GM18861 (cell line): ENCODE data around the gene AOAH.
"Not testable (repeated sequence)": the region's sequence is repeated elsewhere in the genome, so short reads cannot be mapped to it uniquely, and the experiment has no call there.

Source experiments
- ATAC-seq: cut with Tn5 transposase; IDR thresholded peaks from one replicate; pipeline ENCODE4 v1.9.1; 2021; ENCODE audit not compliant: unreplicated experiment

AOAH gene

DNA sequence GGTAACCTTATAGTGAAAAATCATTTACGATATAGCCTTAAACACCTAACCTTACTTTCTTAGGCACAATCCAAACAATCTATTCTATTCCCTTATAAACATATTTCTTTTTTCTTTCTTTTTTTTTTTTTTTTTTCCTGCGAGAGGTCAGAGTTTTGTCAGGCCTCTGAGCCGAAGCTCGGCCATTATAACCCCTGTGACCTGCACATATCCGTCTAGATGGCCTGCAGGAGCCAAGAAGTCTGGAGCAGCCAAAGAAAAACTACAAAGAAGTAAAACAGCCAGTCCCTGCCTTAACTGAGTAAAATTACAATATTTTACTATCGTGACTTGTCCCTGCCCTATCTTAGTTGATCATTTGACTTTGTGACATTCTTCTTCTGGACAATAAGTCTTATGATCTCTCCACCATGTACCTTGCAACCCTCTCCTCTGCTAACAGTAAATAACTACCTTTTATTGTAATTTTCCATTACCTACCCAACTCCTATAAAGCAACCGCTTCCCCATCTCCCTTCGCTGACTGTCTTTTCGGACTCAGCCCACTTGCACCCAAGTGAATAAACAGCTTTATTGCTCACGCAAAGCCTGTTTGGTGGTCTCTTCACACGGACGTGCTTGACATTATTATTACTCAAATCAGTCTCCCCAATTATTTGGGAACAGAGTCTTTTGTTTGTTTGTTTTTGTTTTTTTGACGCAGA lies 64.5 kb downstream of the AOAH start:
- ATAC-seq, result no peak

DNA sequence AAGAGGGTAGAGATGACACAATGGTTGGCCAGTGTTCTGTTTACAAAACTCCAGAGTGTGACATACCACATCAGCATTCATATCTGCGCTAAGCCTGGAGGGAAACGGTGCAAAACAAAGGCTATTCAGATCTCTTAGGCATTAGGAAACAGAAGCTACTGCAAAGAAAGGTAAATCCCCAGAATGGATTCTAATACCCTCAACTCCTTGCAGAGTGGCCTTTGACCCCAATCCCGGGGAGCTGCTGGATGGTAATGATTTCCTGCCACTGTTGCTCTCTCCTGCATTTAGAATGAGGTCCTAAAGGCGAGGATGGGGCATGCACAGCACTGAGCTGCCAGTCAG lies 65.2 kb downstream of the AOAH start:
- no peak for ATAC-seq

DNA sequence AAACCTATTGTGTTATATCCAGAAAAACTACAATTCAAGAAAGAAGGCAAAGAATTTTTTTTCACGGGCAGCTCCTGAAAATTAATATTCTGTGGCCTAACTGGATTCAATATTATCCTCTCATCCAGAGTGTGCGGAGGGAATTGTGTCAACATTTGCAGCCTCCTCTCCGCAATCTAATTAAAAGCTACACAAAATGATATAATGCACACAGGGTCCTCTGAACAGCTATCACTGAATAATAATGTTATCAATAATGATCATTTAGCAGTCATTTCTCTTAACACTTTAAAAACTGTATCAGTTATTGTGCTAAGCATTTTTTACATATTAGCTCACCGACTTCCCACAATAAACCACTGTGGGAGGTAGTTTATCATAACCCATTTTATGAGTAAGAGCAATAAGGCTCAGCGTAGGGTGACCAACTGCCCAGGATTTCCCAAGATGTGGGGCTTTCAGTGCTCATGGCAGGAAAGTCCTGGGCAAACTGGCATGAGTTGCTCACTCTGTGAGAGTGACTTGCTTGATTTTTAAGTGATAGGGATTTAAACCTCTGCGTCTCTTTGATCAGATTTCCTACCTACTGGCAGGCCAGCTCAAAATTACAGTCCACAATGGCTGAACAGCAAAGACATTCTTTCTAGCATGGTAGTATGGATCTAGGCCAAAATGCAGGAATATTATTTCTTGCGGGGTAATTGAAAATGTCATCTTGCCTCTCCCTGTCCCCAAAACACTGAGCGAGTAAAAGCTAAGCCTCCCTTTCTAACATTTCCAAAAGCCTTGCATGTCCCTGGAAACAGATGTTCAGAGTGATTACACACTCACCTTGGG lies 65.7 kb downstream of the AOAH start:
- ATAC-seq, result no peak

DNA sequence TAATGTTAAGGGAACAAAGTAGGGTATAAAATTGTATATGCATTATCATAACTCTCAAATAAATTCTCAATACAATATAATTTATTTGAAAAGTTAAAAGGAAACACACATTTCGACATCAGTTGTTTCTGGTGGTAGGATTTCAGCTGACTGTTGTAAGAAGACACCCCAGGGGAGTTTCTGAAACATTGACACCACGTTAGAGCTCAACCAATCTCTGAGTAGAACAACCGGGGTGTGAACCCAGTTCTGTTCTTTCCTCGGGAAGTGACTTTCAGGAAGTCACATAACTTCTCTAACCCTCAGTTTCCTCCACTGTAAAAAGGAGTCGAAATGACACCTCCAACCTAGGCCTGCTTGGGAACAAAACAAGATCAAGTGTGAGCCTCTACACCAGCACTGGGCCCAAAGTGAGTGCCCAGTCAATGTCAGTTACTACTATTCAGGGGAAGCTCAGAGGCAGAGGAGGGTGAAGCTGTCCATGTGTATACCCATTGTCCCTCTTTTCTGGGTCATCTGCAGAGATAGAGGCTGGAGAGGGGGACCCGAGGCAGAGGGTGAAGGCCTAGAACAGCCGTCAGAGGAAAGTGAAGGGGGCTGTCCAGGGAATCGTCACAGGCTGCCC lies 67.1 kb downstream of the AOAH start:
- no peak for ATAC-seq

DNA sequence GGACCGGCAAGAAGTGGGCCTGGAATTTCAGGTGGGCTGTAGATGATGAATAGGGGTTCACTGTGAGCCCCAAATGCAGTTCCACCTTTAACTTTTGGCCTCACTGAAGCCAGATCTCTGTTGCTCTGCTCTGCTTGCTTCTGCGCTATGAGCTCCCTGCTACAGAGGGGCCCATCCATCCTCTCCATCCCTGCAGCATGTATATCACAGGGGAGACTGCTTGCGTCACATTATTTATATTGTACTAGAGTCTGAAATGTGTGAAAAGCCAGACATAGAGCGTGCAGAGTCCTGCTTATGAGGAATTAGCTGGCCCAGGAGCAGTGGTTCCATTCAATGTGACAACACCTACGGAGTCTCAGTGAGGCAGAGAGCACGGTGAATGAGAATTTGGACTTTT lies 69.9 kb downstream of the AOAH start:
- no peak for ATAC-seq

DNA sequence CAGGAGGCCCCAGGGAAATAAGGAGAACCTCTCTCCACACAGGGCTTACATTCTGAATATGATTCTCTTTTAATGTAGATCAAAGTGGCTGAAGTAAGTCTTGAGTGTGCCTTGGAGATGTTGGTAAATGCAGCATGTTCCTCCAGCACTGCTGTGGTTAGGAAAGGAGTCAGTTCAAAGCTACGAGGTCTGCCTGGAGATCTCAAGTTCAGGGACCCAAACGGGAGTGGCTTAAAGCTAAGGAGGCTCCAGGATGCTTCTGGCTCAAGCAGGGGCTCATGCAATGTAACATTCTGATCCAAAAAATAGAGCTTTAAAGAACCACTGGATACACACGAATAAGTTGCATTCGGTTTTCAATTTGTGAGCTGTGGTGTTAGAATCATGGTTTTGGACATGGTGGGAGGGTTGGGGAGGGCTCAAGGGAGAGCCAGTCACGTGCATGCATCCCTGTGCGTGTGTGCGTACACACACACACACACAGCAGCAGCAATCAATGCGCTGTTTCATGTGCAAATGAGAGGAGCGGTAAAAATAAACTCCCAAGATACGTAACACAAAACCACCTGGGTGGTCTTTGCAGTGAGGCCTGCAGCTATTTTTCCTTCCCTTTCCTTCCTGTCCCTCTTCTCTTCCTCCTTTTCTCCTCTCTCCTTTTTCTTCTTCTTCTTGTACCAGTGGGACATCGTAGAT lies 70.5 kb downstream of the AOAH start:
- no peak for ATAC-seq

DNA sequence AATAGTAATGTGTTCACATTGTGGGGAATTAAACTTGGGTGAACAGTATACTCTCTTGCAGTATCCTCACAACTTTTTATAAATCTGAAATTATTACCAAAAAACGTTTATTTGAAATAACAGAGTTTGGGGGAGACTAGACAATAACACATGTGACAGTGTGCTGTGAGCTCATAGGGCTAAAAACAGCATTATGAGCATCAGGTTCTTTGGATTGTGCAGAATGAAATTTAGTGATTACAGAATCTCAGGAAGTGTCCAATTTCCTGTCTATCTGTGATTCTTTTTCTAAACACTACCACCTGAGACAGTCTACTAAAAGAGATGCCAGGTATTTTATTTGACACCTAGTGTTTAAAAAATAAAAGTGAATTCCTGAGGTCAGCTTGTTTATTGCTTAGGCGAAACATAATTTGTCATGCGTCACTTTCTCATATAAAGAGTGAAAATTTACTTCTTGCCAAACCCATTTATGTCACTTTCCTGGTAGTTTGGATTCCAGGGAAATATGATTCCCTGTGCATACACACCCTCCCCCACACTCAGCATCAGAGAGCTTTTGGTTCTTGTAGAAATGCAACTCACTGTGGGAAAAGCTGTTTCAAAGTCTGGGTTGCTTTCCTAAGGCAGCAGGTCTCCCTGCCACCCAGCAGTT lies 71.2 kb downstream of the AOAH start:
- no peak for ATAC-seq

DNA sequence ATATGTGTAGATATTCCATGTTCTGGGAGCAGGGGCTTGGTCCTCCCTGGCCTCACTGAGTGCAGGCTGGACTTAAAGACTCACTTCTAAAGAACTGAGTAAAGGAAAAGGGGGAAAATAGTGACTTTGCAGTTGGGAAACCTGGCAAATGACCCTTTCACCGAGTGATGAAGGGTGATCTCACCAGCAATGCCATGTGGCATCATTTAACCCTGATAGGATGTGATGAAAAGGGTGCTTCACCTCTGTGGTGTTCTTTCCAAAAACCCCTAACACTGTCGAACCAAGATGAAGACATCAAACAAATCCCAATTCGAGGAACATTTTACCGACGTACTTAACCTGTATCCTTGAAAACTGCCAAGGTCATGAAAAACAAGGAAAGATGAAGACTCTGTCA lies 71.9 kb downstream of the AOAH start:
- ATAC-seq, result no peak

DNA sequence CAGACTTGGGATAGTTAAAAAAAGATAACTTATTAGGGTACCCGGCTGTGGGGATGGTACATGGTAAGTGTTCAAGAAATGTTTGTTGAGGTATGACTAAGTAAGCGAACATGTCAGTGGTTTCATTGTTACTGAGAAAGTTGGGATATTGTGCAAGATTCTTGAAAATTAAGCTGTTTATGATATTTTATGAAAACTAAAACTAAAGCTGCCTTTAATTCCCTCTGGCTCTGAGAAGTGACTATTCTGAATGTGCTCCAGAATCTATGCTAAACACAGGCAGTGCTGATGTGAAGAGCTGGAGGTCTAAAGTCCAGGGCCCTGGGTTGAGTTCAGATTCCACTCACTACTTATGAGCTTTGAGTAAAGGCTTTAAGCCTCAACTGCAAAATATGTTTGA lies 72.9 kb downstream of the AOAH start:
- ATAC-seq, result no peak

DNA sequence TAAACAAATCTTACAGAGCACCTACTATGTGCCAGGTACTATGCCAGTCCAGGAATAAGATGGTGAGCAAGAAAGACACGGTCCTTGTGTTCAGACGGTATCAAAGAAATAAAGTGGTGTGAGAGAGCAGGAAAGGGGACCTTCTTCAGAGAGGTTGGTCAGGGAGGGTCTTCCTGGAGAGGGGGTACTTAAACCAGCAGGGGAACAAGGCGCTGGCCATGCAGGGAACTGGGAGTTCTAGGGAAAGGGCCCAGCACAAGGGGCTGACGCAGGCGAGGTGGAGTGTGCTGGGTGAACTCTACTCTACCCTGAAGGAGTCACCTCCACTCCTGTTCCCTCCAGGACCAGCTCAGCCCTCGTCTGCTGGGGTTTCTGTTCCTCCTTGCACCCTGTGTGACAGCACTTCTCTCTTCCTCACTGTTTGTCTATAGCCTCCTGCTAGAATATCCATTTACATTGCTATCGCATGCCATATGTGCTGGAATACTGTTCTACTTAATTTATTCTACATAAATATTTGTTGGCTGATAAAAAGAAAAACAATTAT lies 73.5 kb downstream of the AOAH start:
- ATAC-seq, result no peak

DNA sequence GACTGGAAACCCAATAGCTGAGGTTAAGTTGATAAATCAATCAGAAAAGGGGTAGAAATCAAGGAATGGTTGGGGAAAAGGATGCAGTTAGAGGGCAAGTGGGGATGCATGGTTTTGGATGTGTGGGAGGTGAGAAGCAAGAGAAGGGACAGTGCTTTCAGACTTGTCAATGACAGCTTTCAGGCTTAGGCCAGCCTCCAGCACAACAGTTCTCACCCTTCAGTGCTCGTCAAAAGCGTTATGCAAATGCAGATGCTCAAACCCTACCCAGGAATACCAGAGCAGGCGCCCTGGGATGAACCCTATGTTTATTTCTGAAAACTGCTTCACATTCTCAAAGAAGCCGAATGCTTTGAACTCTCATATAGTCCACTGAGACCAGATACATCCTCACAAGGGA lies 74.0 kb downstream of the AOAH start:
- no peak for ATAC-seq

DNA sequence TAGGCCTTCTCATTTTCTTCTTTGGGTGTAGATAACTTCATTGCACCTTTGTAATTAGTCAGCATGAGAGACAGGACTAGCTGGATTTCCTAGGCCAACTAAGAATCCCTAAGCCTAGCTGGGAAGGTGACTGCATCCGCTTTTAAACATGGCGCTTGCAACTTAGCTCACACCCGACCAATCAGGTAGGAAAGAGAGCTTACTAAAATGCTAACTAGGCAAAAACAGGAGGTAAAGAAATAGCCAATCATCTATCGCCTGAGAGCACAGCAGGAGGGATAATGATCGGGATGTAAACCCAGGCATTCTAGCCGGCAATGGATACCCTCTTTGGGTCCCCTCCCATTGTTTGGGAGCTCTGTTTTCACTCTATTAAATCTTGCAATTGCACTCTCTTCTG lies 75.0 kb downstream of the AOAH start:
- not testable (repeated sequence) for ATAC-seq

DNA sequence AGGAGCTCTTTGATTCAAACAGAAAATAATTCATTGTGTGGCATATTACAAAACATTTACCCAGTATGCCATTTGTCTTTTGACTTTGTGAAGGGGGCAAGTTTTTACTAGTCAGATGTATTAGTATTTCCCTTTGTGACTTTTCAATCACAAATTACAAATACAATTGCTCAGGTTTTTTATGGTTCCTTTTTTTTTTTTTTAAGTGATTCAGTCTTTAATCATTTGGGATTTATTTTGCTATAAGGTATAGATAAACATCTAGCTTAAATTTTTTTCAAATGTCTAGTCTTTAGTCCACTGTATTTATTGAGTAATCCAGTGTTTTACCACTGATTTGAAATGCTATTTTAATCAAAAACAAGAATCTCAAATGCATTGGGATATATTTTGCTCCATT lies 75.9 kb downstream of the AOAH start:
- no peak for ATAC-seq

DNA sequence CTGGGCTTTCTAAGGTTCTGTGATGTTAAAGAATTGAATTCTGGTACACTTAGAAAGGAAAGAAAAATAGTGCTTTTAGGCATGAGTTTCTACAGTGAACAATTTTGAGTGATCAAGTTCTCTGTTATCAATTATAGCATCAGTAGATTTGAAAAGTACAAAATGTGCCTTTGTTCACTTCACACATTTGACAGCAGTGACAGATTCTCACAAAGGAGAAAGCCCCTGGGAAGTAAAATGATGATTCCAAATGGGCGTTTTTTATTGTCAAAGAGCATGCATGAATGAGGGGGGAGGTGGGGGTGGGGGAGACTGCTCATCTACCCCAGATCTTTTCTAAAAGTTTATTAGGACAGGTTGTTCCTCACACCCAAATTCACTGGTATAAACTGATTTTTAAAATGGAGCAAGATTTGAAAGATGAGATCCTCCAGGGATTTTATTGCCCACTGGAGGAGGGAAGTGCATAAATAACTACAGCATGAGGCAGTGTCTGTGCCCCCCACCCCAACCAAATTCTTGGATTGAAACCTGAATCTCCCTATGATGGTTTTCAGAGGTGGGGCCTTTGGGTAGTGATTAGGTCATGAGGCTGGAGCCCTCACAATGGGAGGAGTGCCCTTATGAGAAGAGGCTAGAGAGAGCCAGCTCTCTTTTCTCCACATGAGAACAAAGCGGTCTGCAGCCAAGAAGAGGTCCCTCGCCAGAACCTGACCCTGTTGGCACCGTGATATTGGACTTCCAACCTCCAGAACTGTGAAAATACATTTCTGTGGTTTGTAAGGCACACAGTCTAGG lies 79.5 kb downstream of the AOAH start:
- ATAC-seq, result no peak

DNA sequence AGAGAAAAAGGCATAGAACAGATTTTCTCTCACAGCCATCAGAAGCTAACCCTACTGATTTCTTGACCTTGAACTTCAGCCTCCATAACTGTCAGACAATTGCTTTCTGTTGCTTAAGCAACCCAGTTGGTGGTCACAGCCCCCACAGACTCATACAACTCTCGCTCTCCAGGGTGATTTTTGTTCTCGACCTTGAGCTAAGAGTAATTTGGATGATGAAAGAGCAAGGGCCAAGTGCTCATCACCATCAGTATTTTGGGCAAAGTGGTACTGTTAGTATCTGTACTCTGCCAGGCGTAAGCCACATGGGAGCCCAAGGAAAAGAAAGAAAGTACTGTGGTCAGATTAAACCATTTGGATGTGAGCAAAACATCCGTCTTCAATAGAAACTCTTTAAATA lies 81.9 kb downstream of the AOAH start:
- no peak for ATAC-seq

DNA sequence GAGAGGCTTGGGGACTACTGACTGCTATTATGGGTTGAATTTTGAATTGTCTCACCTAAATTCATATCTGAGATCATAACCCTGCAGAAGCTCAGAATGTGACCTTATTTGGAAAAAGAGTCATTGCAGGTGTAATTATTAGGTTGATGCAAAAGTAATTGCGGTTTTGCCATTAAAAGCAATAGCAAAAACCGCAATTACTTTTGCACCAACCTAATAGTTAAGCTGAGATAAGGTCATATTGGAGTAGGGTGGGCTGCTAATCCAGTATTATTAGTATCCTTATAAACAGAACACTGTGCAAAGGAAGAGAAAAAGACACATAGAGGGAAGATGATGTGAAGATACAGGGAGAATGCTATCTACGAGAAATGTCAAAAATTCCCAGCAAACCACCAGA lies 82.3 kb downstream of the AOAH start:
- ATAC-seq, result no peak

DNA sequence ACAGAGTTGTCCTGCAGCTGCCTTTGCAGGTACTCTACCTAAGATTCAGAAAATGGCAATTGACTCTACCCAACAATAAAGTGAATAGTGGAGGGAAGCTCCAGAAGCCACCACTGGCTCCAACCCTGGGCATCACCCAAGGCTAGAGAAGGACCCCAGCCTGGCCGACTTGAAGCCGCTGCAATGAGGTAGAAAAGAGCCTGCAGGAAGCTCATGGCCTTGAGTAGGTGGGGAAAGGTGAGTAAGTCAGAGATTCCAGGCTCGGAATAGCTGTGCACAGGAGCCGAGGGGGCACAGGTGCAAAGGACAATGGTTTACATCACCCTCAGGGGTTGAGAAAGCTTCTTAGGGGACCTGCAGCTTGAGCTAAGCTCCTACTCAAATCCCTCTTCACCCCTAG lies 83.6 kb downstream of the AOAH start:
- ATAC-seq, result no peak

DNA sequence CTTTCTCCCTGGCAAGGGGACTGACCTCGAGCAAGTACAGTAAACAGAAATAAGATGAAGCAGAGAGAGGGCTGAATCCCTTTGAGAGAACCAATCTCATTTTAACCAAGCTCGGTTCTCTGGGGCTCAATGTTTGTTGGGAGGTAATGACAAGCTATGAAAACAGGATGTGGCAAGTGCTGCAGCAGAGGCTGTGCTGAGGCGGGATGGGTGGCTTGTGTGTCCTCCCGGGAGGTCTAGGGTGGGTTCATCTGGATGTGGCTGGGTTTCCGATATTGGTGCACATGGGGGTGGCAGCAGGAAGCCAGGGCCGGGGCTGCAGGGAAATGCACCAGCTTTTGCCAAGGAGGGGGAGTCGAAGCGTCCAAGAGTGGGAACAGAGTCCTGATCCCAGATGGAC lies 84.5 kb downstream of the AOAH start:
- no peak for ATAC-seq

DNA sequence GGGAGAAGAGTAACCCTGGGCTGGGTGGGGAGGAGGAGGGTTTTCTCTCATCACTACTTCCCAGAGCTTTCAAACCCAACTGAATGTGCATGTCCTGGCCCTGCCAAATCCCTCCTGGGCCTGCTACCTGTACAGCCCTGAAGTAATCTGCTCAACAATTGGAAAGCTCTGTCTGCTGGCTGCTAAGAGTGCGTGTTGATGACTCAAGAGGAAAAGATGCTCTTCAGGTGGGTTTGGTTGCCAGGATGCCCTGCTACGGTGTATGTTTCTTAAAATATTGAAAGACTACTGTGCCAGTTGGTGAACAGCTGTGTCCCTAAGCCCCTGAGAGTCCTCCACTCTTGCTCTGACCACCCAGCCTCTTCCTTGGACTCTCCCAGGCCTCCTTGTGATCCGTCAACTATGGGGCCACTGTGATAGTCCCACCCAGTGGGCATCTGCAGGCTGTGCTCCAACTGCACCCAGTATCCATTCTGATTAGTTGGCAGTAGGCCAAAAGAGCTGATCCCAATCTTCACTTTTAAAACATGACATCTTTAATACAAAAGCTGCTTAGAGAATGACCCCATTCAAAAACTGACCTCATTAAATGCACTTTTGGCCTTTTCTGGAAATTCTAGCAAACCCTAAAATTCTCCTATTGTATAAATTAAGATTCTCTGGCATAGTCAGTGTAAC lies 85.6 kb downstream of the AOAH start:
- no peak for ATAC-seq

DNA sequence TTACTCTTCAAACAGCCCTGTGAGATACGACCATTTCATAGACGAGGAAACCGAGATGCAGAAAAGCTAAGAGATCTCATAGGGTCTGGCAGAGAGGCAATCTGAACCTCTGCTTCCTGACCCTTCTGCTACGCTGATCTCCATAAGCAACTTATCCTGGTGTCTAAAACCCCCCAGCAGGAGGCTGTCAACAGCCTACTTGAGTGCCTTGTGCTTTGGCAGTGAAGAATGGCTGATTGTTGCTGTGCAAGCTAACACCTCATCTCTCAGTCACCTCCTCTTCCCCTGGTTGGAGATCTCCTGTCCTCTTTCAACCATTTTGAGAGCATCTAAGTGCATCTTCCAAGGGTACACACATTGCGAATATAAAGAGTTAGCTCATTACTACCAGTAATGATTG lies 86.2 kb downstream of the AOAH start:
- no peak for ATAC-seq
